ENCODE results near the gene KRT72.

- no peak for TF ChIP-seq CTCF (IDR thresholded peaks at IDR 0.05; ENCODE audit: poor library complexity)
- TF ChIP-seq EZH2 (IDR thresholded peaks at IDR 0.05; ENCODE audit: borderline replicate concordance): no peak
- TF ChIP-seq EZH2phosphoT487 (IDR thresholded peaks at IDR 0.05; ENCODE audit: low read depth, severe bottlenecking, unreplicated experiment): no peak
These were observed 40.2 kb upstream of the KRT72 start for GRCh38 chr12:52641468-52641867.

Measured in hepatocyte (in vitro differentiated cells).